Stimulated activated CD4-positive, alpha-beta T cell treated with anti-CD3 and anti-CD28 coated beads, TNF-alpha, amount 100 ng/mL, for 1 hour (primary cell): Measurements from ENCODE around the gene PAQR5.
"Not testable (repeated sequence)": the region's sequence is repeated elsewhere in the genome, so short reads cannot be mapped to it uniquely, and the experiment has no call there.

Source experiments
- DNase-seq, 3 donors: peaks; one replicate each; pipeline ENCODE4 v3.0.0-alpha.2; 2020; ENCODE audit warnings: low read depth in 3 of 3, low spot score in 1 of 3

PAQR5 gene

GRCh38 chr15:69415381-69415780, 116.7 kb downstream of the PAQR5 start:
- DNase-seq = no peak

- no peak for DNase-seq
Observed at GRCh38 chr15:69417581-69417980, 118.9 kb downstream of the PAQR5 start.

GRCh38 chr15:69421498-69421897, 122.8 kb downstream of the PAQR5 start:
- no peak for DNase-seq

GRCh38 chr15:69422336-69422895, 123.7 kb downstream of the PAQR5 start:
- no peak for DNase-seq

GRCh38 chr15:69424001-69424400, 125.3 kb downstream of the PAQR5 start:
- no peak for DNase-seq

- DNase-seq = no peak
Observed at GRCh38 chr15:69424748-69425413, 126.2 kb downstream of the PAQR5 start.

GRCh38 chr15:69433831-69434230, 135.1 kb downstream of the PAQR5 start:
- DNase-seq = no peak

- DNase-seq = no peak
Observed at GRCh38 chr15:69434238-69434637, 135.5 kb downstream of the PAQR5 start.

GRCh38 chr15:69434679-69435078, 136.0 kb downstream of the PAQR5 start:
- no peak for DNase-seq

GRCh38 chr15:69435985-69436384, 137.3 kb downstream of the PAQR5 start:
- no peak for DNase-seq

GRCh38 chr15:69436951-69437350, 138.2 kb downstream of the PAQR5 start:
- no peak for DNase-seq

GRCh38 chr15:69439623-69440022, 140.9 kb downstream of the PAQR5 start:
- DNase-seq = no peak

GRCh38 chr15:69443032-69443611, 144.4 kb downstream of the PAQR5 start:
- no peak for DNase-seq

GRCh38 chr15:69444686-69445085, 146.0 kb downstream of the PAQR5 start:
- no peak for DNase-seq

GRCh38 chr15:69446953-69447352, 148.2 kb downstream of the PAQR5 start:
- no peak for DNase-seq

GRCh38 chr15:69450221-69450620, 151.5 kb downstream of the PAQR5 start:
- DNase-seq = not testable (repeated sequence)

GRCh38 chr15:69450968-69451695, 152.4 kb downstream of the PAQR5 start:
- DNase-seq = no peak

GRCh38 chr15:69451951-69452691, 153.4 kb downstream of the PAQR5 start:
- no peak for DNase-seq

- DNase-seq = peak; percentile 92 to 94 (median 94)
Observed at GRCh38 chr15:69452692-69453521, 154.2 kb downstream of the PAQR5 start, which contains the start of gene RPLP1. Gene RPLP1 (plus strand): TSS chr15:69452818. CDS start chr15:69452949, 131 bp downstream.

GRCh38 chr15:69454953-69455352, 156.2 kb downstream of the PAQR5 start:
- DNase-seq = no peak
